ENCODE data around the gene DENND10. TPM values are rescaled to one million over a fixed set of nuclear protein-coding genes. Genes with fewer than 3 reads are reported as not detected.
"Not testable (repeated sequence)": the region's sequence is repeated elsewhere in the genome, so short reads cannot be mapped to it uniquely, and the experiment has no call there.

The DENND10 gene
- total and polyA plus RNA-seq, 2 donors (not counting 3 experiments of a cell fraction or from before 2014, with no cell fraction given): 39.1 to 50.1 TPM

DNA sequence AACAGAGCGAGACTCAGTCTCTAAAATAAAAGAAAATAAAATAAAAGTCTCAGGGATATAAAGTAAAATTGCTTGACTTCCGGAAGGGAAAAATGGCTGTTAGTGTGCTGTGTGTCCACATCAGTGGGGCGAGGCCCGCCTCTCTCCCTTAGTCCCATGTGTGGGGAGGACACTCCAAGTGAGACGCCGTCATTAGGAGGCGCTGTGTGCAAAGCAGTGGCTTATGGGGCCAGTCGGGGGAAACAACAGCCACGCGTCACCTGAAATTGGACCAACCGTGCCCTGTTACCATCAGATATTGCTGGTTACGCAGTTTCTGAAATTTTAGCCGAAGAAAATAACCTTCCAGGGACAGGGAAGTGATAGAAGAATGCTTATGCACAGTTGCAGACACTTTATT is 45.8 kb downstream of the DENND10 start:
- Histone ChIP-seq H4K20me1 (replicated peaks; ENCODE audit: control insufficient read depth, extremely low read depth, insufficient read depth, low read length) (no peaks in the 10 kb centered on the region), H3K36me3 (ENCODE audit: control insufficient read depth in 2 of 2, extremely low read depth in 1 of 2, insufficient read depth in 2 of 2, low read length in 2 of 2) (peaks cover 2% of the 10 kb centered on the region in 2 experiments), H3K4me3 (replicated peaks in 1 of 3; ENCODE audit: insufficient read depth in 1 of 3, low read depth in 1 of 3, low read length in 3 of 3) (no peak overlapping the region), H3K4me2 (ENCODE audit: insufficient read depth, low read length) (no peak overlapping the region), H3K27ac (ENCODE audit: insufficient read depth, low read depth, low read length) (no peak overlapping the region), H3K9me3 (replicated peaks; ENCODE audit: control insufficient read depth, insufficient read depth, low read length) (no peaks in the 10 kb centered on the region), H3K9ac (replicated peaks; ENCODE audit: extremely low read depth, insufficient read depth, low read length) (no peak overlapping the region), H3K79me2 (ENCODE audit: control insufficient read depth, insufficient read depth, low read length) (no peaks in the 10 kb centered on the region), H2AFZ (ENCODE audit: low read depth, low read length) (no peak overlapping the region), H3K27me3 (ENCODE audit: control insufficient read depth in 2 of 2, insufficient read depth in 2 of 2, low read length in 2 of 2) (no peaks in the 10 kb centered on the region), H3K9me1 (replicated peaks; ENCODE audit: control insufficient read depth, extremely low read depth, insufficient read depth, low read length) (no peaks in the 10 kb centered on the region), H3K4me1 (ENCODE audit: control insufficient read depth, extremely low read depth, insufficient read depth, low read length) (no peaks in the 10 kb centered on the region)
- FAIRE-seq: no peak
- ChIA-PET POLR2A (no interaction called here), CTCF (no interaction called here)
- no TSS peak for BruUV-seq (replicated peaks)
- intact Hi-C loops (cut with micrococcal nuclease): no loop called here
- dilution Hi-C loops (cut with MboI; ENCODE audit: extremely low pct_ligation_motif_present, low sequenced_read_pairs): no loop called here
- DNase-seq (ENCODE audit: low read depth, low spot score): no peak
- TF ChIP-seq MAX (IDR thresholded peaks at IDR 0.05; ENCODE audit: insufficient read depth, insufficient read length): no peak
- TF ChIP-seq CTCF (IDR thresholded peaks at IDR 0.05; ENCODE audit: extremely low read depth in 1 of 2, insufficient read depth in 1 of 2, low read depth in 1 of 2, low read length in 2 of 2): no peak
- no peak for TF ChIP-seq EZH2 (IDR thresholded peaks at IDR 0.05; ENCODE audit: borderline replicate concordance, low read depth, low read length, severe bottlenecking)
- no peak for TF ChIP-seq FOS (IDR thresholded peaks at IDR 0.05; ENCODE audit: borderline replicate concordance, insufficient read depth, low read length)
- TF ChIP-seq MYC (IDR thresholded peaks at IDR 0.05; ENCODE audit: low read depth, low read length): no peak
- no peak for TF ChIP-seq POLR2A (IDR thresholded peaks at IDR 0.05; ENCODE audit: low read depth, low read length)

DNA sequence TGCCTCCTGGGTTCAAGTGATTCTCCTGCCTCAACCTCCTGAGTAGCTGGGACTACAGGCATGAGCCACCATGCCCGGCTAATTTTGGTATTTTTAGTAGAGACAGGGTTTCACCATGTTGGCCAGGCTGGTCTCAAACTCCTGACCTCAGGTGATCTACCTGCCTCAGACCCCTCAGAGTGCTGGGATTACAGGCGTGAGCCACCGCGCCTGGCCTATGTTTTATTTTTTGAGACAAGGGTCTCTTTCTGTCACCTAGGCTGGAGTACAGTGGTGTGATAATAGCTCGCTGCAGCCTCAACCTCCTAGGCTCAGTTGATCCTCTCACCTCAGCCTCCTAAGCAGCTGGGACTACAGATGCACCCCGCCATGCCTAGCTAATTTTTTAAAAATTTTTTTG is 47.7 kb downstream of the DENND10 start:
- CTCF ChIA-PET: interaction anchor here (0.6 kb wide), 1 partner anchor 14 kb away, joined by 5 read pairs; no protein-coding TSS in a partner anchor
- H3K4me1 ChIP-seq (ENCODE audit: control insufficient read depth, extremely low read depth, insufficient read depth, low read length); H4K20me1 ChIP-seq (replicated peaks; ENCODE audit: control insufficient read depth, extremely low read depth, insufficient read depth, low read length); FAIRE-seq; H3K27ac ChIP-seq (ENCODE audit: insufficient read depth, low read depth, low read length); H3K27me3 ChIP-seq (ENCODE audit: control insufficient read depth in 2 of 2, insufficient read depth in 2 of 2, low read length in 2 of 2); H3K9ac ChIP-seq (replicated peaks; ENCODE audit: extremely low read depth, insufficient read depth, low read length); H3K4me3 ChIP-seq (replicated peaks in 1 of 3; ENCODE audit: insufficient read depth in 1 of 3, low read depth in 1 of 3, low read length in 3 of 3); H3K4me2 ChIP-seq (ENCODE audit: insufficient read depth, low read length); H3K36me3 ChIP-seq (ENCODE audit: control insufficient read depth in 2 of 2, extremely low read depth in 1 of 2, insufficient read depth in 2 of 2, low read length in 2 of 2); BruUV-seq (replicated peaks); H2AFZ ChIP-seq (ENCODE audit: low read depth, low read length); H3K79me2 ChIP-seq (ENCODE audit: control insufficient read depth, insufficient read depth, low read length); intact Hi-C loops (cut with micrococcal nuclease); H3K9me3 ChIP-seq (replicated peaks; ENCODE audit: control insufficient read depth, insufficient read depth, low read length); dilution Hi-C loops (cut with MboI; ENCODE audit: extremely low pct_ligation_motif_present, low sequenced_read_pairs); DNase-seq (ENCODE audit: low read depth, low spot score); H3K9me1 ChIP-seq (replicated peaks; ENCODE audit: control insufficient read depth, extremely low read depth, insufficient read depth, low read length): not testable (repeated sequence)
- POLR2A ChIA-PET: interaction anchor here (0.6 kb wide), 1 partner anchor 333 kb away, joined by 3 read pairs; no protein-coding TSS in a partner anchor
